ENCODE data around the gene SF3B2.

The SF3B2 gene

DNA sequence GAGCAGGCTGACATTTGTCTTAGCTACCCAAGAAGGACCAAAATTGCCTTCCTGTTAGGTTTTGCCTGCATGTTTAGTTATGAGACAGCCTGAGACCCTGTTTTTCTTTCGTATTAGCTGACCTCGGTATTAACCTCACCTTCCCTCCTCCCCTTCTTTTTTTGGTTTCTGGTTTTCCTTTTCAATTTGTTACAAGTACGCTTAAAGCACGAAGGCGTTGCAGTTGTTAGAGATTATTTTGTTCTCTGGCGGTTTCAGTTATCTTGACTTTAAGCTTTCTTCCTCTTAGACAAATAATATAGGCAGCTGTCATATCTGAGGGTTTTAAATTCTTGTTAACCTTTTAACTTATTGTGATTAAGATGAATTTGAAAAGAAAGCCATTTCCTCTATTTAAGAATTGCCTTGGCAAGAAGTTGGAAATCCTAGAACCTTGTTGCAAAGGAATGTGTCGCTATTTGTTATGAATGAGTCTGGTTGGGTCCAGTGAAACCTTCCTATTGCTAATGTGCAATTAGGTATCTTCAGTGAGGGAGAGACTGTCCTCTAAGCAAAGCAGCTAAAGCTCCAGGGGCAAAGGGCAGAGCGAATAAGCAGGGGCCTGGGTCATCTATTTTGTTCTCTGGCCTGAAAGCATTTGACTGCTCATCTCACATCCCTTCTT lies 63.6 kb downstream of the SF3B2 start:
- TF ChIP-seq ZNF8 (CRISPR knock-in tag; IDR thresholded peaks at IDR 0.05) (no peak), ISL1 (CRISPR knock-in tag; IDR thresholded peaks at IDR 0.05) (peak; percentile 69), SNAI2 (CRISPR knock-in tag; IDR thresholded peaks at IDR 0.05) (no peak), PPARA (CRISPR knock-in tag; IDR thresholded peaks at IDR 0.05; ENCODE audit: borderline replicate concordance) (no peak), ZC3H10 (CRISPR knock-in tag; IDR thresholded peaks at IDR 0.05) (no peak), BACH2 (CRISPR knock-in tag; IDR thresholded peaks at IDR 0.05; ENCODE audit: borderline replicate concordance) (no peak), TOX (CRISPR knock-in tag; IDR thresholded peaks at IDR 0.05; ENCODE audit: borderline replicate concordance) (no peak)
- TF ChIP-seq, protein P1, sequence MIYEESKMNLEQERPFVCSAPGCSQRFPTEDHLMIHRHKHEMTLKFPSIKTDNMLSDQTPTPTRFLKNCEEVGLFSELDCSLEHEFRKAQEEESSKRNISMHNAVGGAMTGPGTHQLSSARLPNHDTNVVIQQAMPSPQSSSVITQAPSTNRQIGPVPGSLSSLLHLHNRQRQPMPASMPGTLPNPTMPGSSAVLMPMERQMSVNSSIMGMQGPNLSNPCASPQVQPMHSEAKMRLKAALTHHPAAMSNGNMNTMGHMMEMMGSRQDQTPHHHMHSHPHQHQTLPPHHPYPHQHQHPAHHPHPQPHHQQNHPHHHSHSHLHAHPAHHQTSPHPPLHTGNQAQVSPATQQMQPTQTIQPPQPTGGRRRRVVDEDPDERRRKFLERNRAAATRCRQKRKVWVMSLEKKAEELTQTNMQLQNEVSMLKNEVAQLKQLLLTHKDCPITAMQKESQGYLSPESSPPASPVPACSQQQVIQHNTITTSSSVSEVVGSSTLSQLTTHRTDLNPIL (CRISPR knock-in tag; IDR thresholded peaks at IDR 0.05; ENCODE audit: low read depth): no peak
- ATAC-seq: peak; percentile 1; the same call in 1 of the 3 replicates

DNA sequence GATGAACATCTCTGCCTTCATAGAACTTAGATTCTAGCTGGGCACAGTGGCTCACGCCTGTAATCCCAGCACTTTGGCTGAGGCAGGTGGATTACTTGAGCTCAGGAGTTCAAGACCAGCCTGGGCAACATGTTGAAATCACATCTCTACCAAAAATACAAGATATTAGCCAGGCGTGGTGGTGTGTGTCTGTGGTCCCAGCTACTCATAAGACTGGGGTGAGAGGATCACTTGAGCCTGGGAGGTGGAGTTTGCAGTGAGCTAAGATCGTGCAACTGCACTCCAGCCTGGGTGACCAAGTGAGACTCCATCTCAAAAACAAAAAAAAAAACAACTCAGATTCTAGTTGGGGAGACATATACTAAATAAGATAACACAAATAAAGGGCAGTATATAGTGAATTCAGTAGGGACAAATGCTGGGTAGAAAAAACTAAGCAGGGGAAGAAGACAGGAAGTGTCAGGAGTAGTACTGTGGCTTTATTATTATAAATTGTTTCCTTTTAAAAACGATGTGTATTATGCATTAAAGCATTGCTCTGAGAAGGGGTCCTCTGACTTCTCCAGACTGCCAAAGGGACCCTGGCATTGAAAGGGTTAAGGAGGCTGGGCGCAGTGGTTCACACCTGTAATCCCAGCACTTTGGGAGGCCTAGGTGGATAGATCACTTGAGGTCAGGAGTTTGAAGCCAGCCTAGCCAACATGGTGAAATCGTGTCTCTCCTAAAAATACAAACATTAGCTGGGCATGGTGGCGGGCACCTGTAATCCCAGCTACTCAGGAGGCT lies 64.6 kb downstream of the SF3B2 start:
- ATAC-seq: no peak
- TF ChIP-seq, protein P2, sequence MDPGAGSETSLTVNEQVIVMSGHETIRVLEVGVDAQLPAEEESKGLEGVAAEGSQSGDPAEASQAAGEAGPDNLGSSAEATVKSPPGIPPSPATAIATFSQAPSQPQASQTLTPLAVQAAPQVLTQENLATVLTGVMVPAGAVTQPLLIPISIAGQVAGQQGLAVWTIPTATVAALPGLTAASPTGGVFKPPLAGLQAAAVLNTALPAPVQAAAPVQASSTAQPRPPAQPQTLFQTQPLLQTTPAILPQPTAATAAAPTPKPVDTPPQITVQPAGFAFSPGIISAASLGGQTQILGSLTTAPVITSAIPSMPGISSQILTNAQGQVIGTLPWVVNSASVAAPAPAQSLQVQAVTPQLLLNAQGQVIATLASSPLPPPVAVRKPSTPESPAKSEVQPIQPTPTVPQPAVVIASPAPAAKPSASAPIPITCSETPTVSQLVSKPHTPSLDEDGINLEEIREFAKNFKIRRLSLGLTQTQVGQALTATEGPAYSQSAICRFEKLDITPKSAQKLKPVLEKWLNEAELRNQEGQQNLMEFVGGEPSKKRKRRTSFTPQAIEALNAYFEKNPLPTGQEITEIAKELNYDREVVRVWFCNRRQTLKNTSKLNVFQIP (CRISPR knock-in tag; IDR thresholded peaks at IDR 0.05; ENCODE audit: borderline replicate concordance, low read depth): no peak
- TF ChIP-seq ZNF70 (CRISPR knock-in tag; IDR thresholded peaks at IDR 0.05) (no peak), PPARA (CRISPR knock-in tag; IDR thresholded peaks at IDR 0.05; ENCODE audit: borderline replicate concordance) (no peak), ESRRG (CRISPR knock-in tag; IDR thresholded peaks at IDR 0.05) (no peak), TCF4 (CRISPR knock-in tag; IDR thresholded peaks at IDR 0.05; ENCODE audit: borderline replicate concordance) (no peak), ZFP30 (CRISPR knock-in tag; IDR thresholded peaks at IDR 0.05) (no peak), RARB (CRISPR knock-in tag; IDR thresholded peaks at IDR 0.05) (no peak), ARNTL (CRISPR knock-in tag; IDR thresholded peaks at IDR 0.05; ENCODE audit: borderline replicate concordance, low read depth) (no peak), ISL1 (CRISPR knock-in tag; IDR thresholded peaks at IDR 0.05) (no peak), BACH2 (CRISPR knock-in tag; IDR thresholded peaks at IDR 0.05; ENCODE audit: borderline replicate concordance) (no peak), GLIS3 (CRISPR knock-in tag; IDR thresholded peaks at IDR 0.05) (no peak), ZNF8 (CRISPR knock-in tag; IDR thresholded peaks at IDR 0.05) (no peak), ZNF565 (CRISPR knock-in tag; conservative IDR thresholded peaks at IDR 0.05; ENCODE audit: low read depth) (no peak), ZFP3 (CRISPR knock-in tag; IDR thresholded peaks at IDR 0.05) (no peak)
- TF ChIP-seq, protein P3, sequence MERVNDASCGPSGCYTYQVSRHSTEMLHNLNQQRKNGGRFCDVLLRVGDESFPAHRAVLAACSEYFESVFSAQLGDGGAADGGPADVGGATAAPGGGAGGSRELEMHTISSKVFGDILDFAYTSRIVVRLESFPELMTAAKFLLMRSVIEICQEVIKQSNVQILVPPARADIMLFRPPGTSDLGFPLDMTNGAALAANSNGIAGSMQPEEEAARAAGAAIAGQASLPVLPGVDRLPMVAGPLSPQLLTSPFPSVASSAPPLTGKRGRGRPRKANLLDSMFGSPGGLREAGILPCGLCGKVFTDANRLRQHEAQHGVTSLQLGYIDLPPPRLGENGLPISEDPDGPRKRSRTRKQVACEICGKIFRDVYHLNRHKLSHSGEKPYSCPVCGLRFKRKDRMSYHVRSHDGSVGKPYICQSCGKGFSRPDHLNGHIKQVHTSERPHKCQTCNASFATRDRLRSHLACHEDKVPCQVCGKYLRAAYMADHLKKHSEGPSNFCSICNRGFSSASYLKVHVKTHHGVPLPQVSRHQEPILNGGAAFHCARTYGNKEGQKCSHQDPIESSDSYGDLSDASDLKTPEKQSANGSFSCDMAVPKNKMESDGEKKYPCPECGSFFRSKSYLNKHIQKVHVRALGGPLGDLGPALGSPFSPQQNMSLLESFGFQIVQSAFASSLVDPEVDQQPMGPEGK (CRISPR knock-in tag; IDR thresholded peaks at IDR 0.05; ENCODE audit: borderline replicate concordance): no peak
- TF ChIP-seq, protein P1 (CRISPR knock-in tag; IDR thresholded peaks at IDR 0.05; ENCODE audit: low read depth): no peak

DNA sequence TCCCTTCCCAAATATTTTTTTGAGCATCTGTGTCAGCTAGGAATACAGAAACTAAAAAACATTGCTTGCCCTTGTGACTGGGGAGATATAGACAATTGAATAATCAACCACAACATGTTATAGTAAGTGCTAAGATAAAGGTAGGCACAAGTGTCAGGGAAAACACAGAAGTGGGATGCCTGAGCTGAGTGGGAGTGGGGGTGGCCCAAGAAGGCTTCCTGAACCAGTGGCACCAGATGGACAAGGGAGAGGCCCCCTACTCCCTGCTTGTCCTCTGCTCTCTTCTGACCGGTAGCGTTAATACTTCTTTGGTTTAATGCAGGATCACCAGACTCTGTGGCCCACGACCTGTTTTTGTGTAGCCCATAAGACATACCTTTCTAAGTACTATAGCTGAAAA lies 66.7 kb downstream of the SF3B2 start:
- peak; percentile 1; the same call in 1 of the 3 replicates for ATAC-seq
- TF ChIP-seq, protein P4, sequence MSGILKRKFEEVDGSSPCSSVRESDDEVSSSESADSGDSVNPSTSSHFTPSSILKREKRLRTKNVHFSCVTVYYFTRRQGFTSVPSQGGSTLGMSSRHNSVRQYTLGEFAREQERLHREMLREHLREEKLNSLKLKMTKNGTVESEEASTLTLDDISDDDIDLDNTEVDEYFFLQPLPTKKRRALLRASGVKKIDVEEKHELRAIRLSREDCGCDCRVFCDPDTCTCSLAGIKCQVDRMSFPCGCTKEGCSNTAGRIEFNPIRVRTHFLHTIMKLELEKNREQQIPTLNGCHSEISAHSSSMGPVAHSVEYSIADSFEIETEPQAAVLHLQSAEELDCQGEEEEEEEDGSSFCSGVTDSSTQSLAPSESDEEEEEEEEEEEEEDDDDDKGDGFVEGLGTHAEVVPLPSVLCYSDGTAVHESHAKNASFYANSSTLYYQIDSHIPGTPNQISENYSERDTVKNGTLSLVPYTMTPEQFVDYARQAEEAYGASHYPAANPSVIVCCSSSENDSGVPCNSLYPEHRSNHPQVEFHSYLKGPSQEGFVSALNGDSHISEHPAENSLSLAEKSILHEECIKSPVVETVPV (CRISPR knock-in tag; IDR thresholded peaks at IDR 0.05): no peak
- TF ChIP-seq PPARA (CRISPR knock-in tag; IDR thresholded peaks at IDR 0.05; ENCODE audit: borderline replicate concordance) (no peak), TCF4 (CRISPR knock-in tag; IDR thresholded peaks at IDR 0.05; ENCODE audit: borderline replicate concordance) (no peak), ZFP30 (CRISPR knock-in tag; IDR thresholded peaks at IDR 0.05) (no peak), ISL1 (CRISPR knock-in tag; IDR thresholded peaks at IDR 0.05) (no peak), ZFP3 (CRISPR knock-in tag; IDR thresholded peaks at IDR 0.05) (no peak), TOX (CRISPR knock-in tag; IDR thresholded peaks at IDR 0.05; ENCODE audit: borderline replicate concordance) (no peak)
- TF ChIP-seq, protein P3 (CRISPR knock-in tag; IDR thresholded peaks at IDR 0.05; ENCODE audit: borderline replicate concordance): no peak
- TF ChIP-seq, protein P5, sequence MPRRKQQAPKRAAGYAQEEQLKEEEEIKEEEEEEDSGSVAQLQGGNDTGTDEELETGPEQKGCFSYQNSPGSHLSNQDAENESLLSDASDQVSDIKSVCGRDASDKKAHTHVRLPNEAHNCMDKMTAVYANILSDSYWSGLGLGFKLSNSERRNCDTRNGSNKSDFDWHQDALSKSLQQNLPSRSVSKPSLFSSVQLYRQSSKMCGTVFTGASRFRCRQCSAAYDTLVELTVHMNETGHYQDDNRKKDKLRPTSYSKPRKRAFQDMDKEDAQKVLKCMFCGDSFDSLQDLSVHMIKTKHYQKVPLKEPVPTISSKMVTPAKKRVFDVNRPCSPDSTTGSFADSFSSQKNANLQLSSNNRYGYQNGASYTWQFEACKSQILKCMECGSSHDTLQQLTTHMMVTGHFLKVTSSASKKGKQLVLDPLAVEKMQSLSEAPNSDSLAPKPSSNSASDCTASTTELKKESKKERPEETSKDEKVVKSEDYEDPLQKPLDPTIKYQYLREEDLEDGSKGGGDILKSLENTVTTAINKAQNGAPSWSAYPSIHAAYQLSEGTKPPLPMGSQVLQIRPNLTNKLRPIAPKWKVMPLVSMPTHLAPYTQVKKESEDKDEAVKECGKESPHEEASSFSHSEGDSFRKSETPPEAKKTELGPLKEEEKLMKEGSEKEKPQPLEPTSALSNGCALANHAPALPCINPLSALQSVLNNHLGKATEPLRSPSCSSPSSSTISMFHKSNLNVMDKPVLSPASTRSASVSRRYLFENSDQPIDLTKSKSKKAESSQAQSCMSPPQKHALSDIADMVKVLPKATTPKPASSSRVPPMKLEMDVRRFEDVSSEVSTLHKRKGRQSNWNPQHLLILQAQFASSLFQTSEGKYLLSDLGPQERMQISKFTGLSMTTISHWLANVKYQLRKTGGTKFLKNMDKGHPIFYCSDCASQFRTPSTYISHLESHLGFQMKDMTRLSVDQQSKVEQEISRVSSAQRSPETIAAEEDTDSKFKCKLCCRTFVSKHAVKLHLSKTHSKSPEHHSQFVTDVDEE (CRISPR knock-in tag; IDR thresholded peaks at IDR 0.05): no peak
- TF ChIP-seq, protein P1 (CRISPR knock-in tag; IDR thresholded peaks at IDR 0.05; ENCODE audit: low read depth): no peak
